GM12872 (cell line): ENCODE data around the gene PLEKHA8.

ENCODE experiments used
- TF ChIP-seq, protein P1 (sequence below): IDR thresholded peaks from 3 replicates; pipeline ENCODE4 v1.5.1; 2011; ENCODE audit warnings: low read depth, mild to moderate bottlenecking, low read length, moderate library complexity; ENCODE audit not compliant: insufficient read depth

The PLEKHA8 gene

GRCh38 chr7:30178748-30179436, 150.7 kb downstream of the PLEKHA8 start:
- TF ChIP-seq, protein P1, sequence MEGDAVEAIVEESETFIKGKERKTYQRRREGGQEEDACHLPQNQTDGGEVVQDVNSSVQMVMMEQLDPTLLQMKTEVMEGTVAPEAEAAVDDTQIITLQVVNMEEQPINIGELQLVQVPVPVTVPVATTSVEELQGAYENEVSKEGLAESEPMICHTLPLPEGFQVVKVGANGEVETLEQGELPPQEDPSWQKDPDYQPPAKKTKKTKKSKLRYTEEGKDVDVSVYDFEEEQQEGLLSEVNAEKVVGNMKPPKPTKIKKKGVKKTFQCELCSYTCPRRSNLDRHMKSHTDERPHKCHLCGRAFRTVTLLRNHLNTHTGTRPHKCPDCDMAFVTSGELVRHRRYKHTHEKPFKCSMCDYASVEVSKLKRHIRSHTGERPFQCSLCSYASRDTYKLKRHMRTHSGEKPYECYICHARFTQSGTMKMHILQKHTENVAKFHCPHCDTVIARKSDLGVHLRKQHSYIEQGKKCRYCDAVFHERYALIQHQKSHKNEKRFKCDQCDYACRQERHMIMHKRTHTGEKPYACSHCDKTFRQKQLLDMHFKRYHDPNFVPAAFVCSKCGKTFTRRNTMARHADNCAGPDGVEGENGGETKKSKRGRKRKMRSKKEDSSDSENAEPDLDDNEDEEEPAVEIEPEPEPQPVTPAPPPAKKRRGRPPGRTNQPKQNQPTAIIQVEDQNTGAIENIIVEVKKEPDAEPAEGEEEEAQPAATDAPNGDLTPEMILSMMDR: no peak
